ENCODE data around the gene VPS13A.
"Not testable (repeated sequence)": the region's sequence is repeated elsewhere in the genome, so short reads cannot be mapped to it uniquely, and the experiment has no call there.

VPS13A gene

GRCh38 chr9:77188242-77188641 is 10.9 kb downstream of the VPS13A start:
- DNase-seq = no peak

GRCh38 chr9:77194423-77194822 is 17.1 kb downstream of the VPS13A start:
- no peak for DNase-seq

- DNase-seq = no peak
These were observed 32.8 kb downstream of the VPS13A start for GRCh38 chr9:77210116-77210515.

- no peak for DNase-seq
These were observed 34.2 kb downstream of the VPS13A start for GRCh38 chr9:77211561-77211960.

- no peak for DNase-seq
These were observed 35.5 kb downstream of the VPS13A start for GRCh38 chr9:77212801-77213200.

GRCh38 chr9:77215874-77216273 is 38.5 kb downstream of the VPS13A start:
- no peak for DNase-seq

GRCh38 chr9:77218612-77219011 is 41.3 kb downstream of the VPS13A start:
- no peak for DNase-seq

GRCh38 chr9:77221431-77221830 is 44.1 kb downstream of the VPS13A start:
- DNase-seq = no peak

- DNase-seq = no peak
These were observed 47.5 kb downstream of the VPS13A start for GRCh38 chr9:77224746-77225312.

GRCh38 chr9:77236693-77237092 is 59.4 kb downstream of the VPS13A start:
- DNase-seq = no peak

- DNase-seq = no peak
These were observed 60.6 kb downstream of the VPS13A start for GRCh38 chr9:77237896-77238295.

- DNase-seq = no peak
These were observed 73.7 kb downstream of the VPS13A start for GRCh38 chr9:77251050-77251449.

GRCh38 chr9:77257275-77257674 is 79.9 kb downstream of the VPS13A start:
- no peak for DNase-seq

GRCh38 chr9:77261605-77262004 is 84.3 kb downstream of the VPS13A start:
- no peak for DNase-seq

- not testable (repeated sequence) for DNase-seq
These were observed 90.4 kb downstream of the VPS13A start for GRCh38 chr9:77267762-77268161.

- DNase-seq = no peak
These were observed 93.8 kb downstream of the VPS13A start for GRCh38 chr9:77271023-77271690.

GRCh38 chr9:77276799-77277198 is 99.5 kb downstream of the VPS13A start:
- no peak for DNase-seq

- no peak for DNase-seq
These were observed 100.4 kb downstream of the VPS13A start for GRCh38 chr9:77277719-77278118.

- no peak for DNase-seq
These were observed 106.7 kb downstream of the VPS13A start for GRCh38 chr9:77283991-77284390.

- DNase-seq = no peak
These were observed 107.3 kb downstream of the VPS13A start for GRCh38 chr9:77284616-77285015.

GRCh38 chr9:77290373-77290772 is 113.0 kb downstream of the VPS13A start:
- no peak for DNase-seq

- no peak for DNase-seq
These were observed 114.4 kb downstream of the VPS13A start for GRCh38 chr9:77291714-77292113.

GRCh38 chr9:77293949-77294348 is 116.6 kb downstream of the VPS13A start:
- DNase-seq = no peak

GRCh38 chr9:77304543-77304942 is 127.2 kb downstream of the VPS13A start:
- DNase-seq = no peak
